ENCODE data around the gene JUP.
A peak's percentile ranks its signal among the peaks of the same experiment; 100 is the strongest.

JUP gene

DNA sequence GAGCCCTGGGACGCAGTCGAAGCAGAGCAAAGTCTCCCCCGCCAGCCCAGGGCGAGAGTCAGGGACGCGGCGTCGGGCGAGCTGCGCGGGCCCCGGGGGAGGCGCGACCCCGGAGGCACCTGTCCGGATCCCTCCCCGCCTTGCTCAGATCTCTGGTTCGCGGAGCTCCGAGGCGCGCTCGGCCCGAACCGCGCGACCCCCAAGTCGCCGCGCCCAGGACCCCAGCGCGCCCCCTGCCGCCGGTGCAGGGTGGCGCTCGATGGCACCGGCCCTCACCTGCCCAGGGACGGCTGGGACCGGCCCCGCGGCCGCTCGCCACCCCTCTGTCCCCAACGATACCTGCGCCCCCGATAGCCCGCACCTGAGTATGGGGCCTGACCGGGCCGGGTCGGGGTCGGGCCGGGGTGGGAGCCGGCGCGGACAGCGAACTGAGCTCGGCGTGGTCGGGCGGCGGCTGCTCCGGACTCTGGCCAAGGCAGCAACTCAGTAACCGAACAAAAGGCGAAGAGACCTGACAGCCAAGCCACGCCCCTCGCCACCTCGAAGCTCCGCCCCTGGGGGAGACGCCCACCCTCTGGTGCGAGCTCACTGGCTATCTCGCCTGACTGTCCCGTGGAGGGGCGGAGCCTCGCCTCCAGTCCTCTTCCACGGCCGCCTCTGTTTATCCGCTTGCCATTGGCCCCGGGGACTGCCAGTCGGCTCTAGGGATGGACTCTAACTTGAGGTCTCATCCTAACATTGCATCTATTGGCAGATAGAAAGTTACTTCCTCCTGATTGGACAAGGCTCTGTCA lies at the start of gene JUP:
JUP (minus strand) TSS at position 485 of the 794 bp plus-strand sequence. CDS start 14,857 bp downstream, outside the sequence.
- TF ChIP-seq TCF12 (IDR thresholded peaks at IDR 0.05; ENCODE audit: low read depth) (no peak; the same call in 1 of the 2 replicates), NFIC (IDR thresholded peaks at IDR 0.05) (no peak; the same call in none of the 2 replicates), FOXM1 (IDR thresholded peaks at IDR 0.05; ENCODE audit: borderline replicate concordance, low read depth) (no peak), RAD21 (IDR thresholded peaks at IDR 0.05; ENCODE audit: low read depth) (peak; percentile 29; the same call in 1 of the 2 replicates), CEBPB (IDR thresholded peaks at IDR 0.05) (no peak), EGR1 (IDR thresholded peaks at IDR 0.05) (no peak), ZBTB7A (IDR thresholded peaks at IDR 0.05; ENCODE audit: low read depth) (0 out of 2 replicates have a peak, but pooled peaks have one; percentile 82), CREB1 (IDR thresholded peaks at IDR 0.05; ENCODE audit: low read depth) (peak; percentile 25; the same call in 1 of the 2 replicates), YY1 (IDR thresholded peaks at IDR 0.05; ENCODE audit: low read depth) (no peak), TEAD4 (IDR thresholded peaks at IDR 0.05) (no peak), TAF1 (IDR thresholded peaks at IDR 0.05; ENCODE audit: low read depth) (peak; percentile 73; the same call in 1 of the 2 replicates), EP300 (IDR thresholded peaks at IDR 0.05; ENCODE audit: borderline replicate concordance) (no peak)
- TF ChIP-seq, protein P1, sequence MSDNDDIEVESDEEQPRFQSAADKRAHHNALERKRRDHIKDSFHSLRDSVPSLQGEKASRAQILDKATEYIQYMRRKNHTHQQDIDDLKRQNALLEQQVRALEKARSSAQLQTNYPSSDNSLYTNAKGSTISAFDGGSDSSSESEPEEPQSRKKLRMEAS (IDR thresholded peaks at IDR 0.05) = peak; percentile 29; the same call in 1 of the 2 replicates
- TF ChIP-seq, protein P2, sequence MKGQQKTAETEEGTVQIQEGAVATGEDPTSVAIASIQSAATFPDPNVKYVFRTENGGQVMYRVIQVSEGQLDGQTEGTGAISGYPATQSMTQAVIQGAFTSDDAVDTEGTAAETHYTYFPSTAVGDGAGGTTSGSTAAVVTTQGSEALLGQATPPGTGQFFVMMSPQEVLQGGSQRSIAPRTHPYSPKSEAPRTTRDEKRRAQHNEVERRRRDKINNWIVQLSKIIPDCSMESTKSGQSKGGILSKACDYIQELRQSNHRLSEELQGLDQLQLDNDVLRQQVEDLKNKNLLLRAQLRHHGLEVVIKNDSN (IDR thresholded peaks at IDR 0.05) = no peak
- TF ChIP-seq, protein P3, sequence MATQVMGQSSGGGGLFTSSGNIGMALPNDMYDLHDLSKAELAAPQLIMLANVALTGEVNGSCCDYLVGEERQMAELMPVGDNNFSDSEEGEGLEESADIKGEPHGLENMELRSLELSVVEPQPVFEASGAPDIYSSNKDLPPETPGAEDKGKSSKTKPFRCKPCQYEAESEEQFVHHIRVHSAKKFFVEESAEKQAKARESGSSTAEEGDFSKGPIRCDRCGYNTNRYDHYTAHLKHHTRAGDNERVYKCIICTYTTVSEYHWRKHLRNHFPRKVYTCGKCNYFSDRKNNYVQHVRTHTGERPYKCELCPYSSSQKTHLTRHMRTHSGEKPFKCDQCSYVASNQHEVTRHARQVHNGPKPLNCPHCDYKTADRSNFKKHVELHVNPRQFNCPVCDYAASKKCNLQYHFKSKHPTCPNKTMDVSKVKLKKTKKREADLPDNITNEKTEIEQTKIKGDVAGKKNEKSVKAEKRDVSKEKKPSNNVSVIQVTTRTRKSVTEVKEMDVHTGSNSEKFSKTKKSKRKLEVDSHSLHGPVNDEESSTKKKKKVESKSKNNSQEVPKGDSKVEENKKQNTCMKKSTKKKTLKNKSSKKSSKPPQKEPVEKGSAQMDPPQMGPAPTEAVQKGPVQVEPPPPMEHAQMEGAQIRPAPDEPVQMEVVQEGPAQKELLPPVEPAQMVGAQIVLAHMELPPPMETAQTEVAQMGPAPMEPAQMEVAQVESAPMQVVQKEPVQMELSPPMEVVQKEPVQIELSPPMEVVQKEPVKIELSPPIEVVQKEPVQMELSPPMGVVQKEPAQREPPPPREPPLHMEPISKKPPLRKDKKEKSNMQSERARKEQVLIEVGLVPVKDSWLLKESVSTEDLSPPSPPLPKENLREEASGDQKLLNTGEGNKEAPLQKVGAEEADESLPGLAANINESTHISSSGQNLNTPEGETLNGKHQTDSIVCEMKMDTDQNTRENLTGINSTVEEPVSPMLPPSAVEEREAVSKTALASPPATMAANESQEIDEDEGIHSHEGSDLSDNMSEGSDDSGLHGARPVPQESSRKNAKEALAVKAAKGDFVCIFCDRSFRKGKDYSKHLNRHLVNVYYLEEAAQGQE (IDR thresholded peaks at IDR 0.05; ENCODE audit: low read depth) = no peak

DNA sequence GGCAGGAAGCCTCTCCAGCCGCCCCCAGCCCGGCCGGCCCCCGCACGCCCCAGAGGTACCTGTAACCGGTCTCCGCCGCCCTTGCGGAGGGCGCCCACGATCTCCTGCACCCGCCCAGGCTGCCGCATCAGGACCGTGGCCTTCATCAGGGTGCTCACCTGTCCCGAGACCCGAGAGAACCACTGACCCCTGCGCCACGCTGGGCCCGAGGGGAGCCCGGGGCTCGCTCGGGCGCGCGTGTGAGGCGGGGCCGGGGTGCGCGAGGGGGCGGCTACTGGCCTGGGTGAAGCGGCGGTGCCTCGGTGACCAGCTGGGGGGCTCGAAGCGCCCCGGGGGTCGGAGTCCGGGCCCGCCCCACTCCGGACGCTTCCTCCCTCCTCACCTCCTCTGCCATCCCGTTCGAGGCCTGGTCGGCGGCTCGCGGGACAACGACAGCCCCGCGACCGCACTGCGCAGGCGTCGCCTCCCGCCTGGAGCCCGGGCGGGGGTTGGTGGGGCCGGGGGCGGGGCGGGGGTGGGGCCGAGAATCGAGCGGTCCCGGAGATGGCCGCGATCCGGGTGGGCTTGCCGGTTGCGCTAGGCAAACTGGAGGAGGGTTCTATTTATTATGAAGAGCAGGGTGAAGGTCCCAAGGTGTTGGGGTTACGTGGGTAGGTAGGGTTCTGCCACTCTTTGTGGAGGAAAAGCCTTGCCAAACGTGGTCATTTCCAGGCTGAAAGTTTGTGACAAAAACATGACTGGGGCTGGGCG lies 49.5 kb upstream of the JUP start, which contains the start of gene NT5C3B:
NT5C3B (minus strand) TSS at position 433 of the 750 bp plus-strand sequence; CDS start at position 394, 39 bp downstream.
- TF ChIP-seq CEBPB (IDR thresholded peaks at IDR 0.05) = no peak
- TF ChIP-seq, protein P2 (IDR thresholded peaks at IDR 0.05) = no peak
- peak; percentile 57 for TF ChIP-seq TAF1 (IDR thresholded peaks at IDR 0.05; ENCODE audit: low read depth)
- TF ChIP-seq EP300 (IDR thresholded peaks at IDR 0.05; ENCODE audit: borderline replicate concordance) = no peak
- TF ChIP-seq TCF12 (IDR thresholded peaks at IDR 0.05; ENCODE audit: low read depth) = no peak
- TF ChIP-seq, protein P3 (IDR thresholded peaks at IDR 0.05; ENCODE audit: low read depth) = no peak
- no peak for TF ChIP-seq NFIC (IDR thresholded peaks at IDR 0.05)
- peak; percentile 35 for TF ChIP-seq EGR1 (IDR thresholded peaks at IDR 0.05)
- TF ChIP-seq FOXM1 (IDR thresholded peaks at IDR 0.05; ENCODE audit: borderline replicate concordance, low read depth) = no peak
- TF ChIP-seq TEAD4 (IDR thresholded peaks at IDR 0.05) = no peak
- no peak for TF ChIP-seq RAD21 (IDR thresholded peaks at IDR 0.05; ENCODE audit: low read depth)
- no peak for TF ChIP-seq YY1 (IDR thresholded peaks at IDR 0.05; ENCODE audit: low read depth)
- TF ChIP-seq ZBTB7A (IDR thresholded peaks at IDR 0.05; ENCODE audit: low read depth) = peak; percentile 75
- TF ChIP-seq, protein P1 (IDR thresholded peaks at IDR 0.05) = peak; percentile 31; the same call in 1 of the 2 replicates
- no peak for TF ChIP-seq CREB1 (IDR thresholded peaks at IDR 0.05; ENCODE audit: low read depth)

DNA sequence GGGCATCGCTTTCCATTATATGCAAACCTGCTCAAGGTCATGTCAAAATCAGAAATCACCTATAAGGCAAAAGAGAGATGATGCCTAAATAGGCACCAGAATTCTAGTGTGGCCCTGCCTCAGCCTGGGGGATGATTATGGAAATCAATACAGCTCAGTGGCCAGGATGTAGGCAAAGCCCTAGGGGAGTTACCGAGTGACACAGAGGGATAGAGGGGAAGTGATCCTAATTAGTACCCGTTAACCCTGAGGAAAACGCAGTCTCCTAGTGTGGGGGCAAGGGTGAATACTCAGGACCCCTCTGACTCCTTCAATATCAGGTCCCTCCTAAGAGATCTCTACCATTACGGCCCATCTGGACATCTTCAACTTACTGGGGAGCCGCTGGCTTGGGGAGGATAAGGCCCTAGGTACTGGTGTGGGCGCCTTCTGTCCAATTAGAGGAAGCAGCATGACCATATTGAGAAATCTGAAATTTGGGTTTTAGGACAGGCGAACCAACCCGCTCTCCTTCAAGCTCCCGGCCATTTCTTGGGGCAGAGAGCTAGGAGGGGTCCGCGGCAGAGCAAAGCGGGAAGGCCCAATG lies 48.8 kb upstream of the JUP start:
- no peak for TF ChIP-seq YY1 (IDR thresholded peaks at IDR 0.05; ENCODE audit: low read depth)
- TF ChIP-seq NFIC (IDR thresholded peaks at IDR 0.05) = no peak
- TF ChIP-seq TEAD4 (IDR thresholded peaks at IDR 0.05) = no peak
- TF ChIP-seq TAF1 (IDR thresholded peaks at IDR 0.05; ENCODE audit: low read depth) = no peak
- TF ChIP-seq ZBTB7A (IDR thresholded peaks at IDR 0.05; ENCODE audit: low read depth) = no peak
- TF ChIP-seq, protein P1 (IDR thresholded peaks at IDR 0.05) = no peak
- TF ChIP-seq CEBPB (IDR thresholded peaks at IDR 0.05) = no peak
- TF ChIP-seq, protein P3 (IDR thresholded peaks at IDR 0.05; ENCODE audit: low read depth) = no peak
- no peak for TF ChIP-seq EGR1 (IDR thresholded peaks at IDR 0.05)
- TF ChIP-seq FOXM1 (IDR thresholded peaks at IDR 0.05; ENCODE audit: borderline replicate concordance, low read depth) = no peak
- TF ChIP-seq, protein P2 (IDR thresholded peaks at IDR 0.05) = no peak
- no peak for TF ChIP-seq RAD21 (IDR thresholded peaks at IDR 0.05; ENCODE audit: low read depth)
- no peak for TF ChIP-seq EP300 (IDR thresholded peaks at IDR 0.05; ENCODE audit: borderline replicate concordance)
- no peak for TF ChIP-seq CREB1 (IDR thresholded peaks at IDR 0.05; ENCODE audit: low read depth)
- no peak for TF ChIP-seq TCF12 (IDR thresholded peaks at IDR 0.05; ENCODE audit: low read depth)
